Fibroblast of the aortic adventitia (primary cell): ENCODE data around the gene ACTC1. TPM values are rescaled to one million over a fixed set of nuclear protein-coding genes. Genes with fewer than 3 reads are reported as not detected.

ENCODE experiments used
- DNase-seq: peaks from one replicate; pipeline ENCODE4 v3.0.0-alpha.2; 2010; ENCODE audit warnings: low read depth
- H3K4me3 ChIP-seq: 2 replicates; pipeline ENCODE4 v1.5.1; 2011; ENCODE audit warnings: low read depth, mild to moderate bottlenecking, control low read depth, low read length, moderate library complexity
- total RNA-seq: library from RNA; depleted of rRNA; stranded (reverse); fragments of >200 nt; gene quantifications from 2 replicates; pipeline ENCODE4 v1.2.3, GENCODE V29; 2012; ENCODE audit warnings: low replicate concordance
- TF ChIP-seq, protein P1 (sequence below): IDR thresholded peaks from 2 replicates; pipeline ENCODE4 v1.5.1; 2011; ENCODE audit warnings: mild to moderate bottlenecking, low read length, control low read depth, inconsistent platforms; ENCODE audit not compliant: insufficient read depth

Gene ACTC1
- total RNA-seq, 1 donor: not detected

- no peak overlapping the region for H3K4me3 ChIP-seq
- no peak for DNase-seq
- TF ChIP-seq, protein P1, sequence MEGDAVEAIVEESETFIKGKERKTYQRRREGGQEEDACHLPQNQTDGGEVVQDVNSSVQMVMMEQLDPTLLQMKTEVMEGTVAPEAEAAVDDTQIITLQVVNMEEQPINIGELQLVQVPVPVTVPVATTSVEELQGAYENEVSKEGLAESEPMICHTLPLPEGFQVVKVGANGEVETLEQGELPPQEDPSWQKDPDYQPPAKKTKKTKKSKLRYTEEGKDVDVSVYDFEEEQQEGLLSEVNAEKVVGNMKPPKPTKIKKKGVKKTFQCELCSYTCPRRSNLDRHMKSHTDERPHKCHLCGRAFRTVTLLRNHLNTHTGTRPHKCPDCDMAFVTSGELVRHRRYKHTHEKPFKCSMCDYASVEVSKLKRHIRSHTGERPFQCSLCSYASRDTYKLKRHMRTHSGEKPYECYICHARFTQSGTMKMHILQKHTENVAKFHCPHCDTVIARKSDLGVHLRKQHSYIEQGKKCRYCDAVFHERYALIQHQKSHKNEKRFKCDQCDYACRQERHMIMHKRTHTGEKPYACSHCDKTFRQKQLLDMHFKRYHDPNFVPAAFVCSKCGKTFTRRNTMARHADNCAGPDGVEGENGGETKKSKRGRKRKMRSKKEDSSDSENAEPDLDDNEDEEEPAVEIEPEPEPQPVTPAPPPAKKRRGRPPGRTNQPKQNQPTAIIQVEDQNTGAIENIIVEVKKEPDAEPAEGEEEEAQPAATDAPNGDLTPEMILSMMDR: no peak
These were observed 18.7 kb downstream of the ACTC1 start for GRCh38 chr15:34776606-34777105.

DNA sequence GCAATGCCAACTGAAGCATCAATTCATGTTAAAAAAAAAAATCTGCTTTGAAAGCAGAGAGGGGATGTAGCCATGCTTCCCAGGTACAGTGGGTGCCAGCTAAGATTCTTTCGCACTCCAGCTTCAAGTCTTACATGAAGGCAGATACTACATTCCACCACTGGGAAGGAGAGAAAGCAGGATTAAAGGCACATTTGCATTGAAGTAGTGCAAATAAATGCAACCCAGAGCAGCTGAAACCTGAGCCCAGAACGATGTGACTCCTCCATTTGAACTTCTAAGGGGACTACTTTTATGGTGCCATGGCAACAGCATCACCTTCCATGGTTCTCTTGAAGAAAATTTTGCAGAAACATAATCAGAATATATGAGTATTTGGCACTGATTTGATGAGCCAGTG lies 21.4 kb downstream of the ACTC1 start:
- TF ChIP-seq, protein P1: no peak
- H3K4me3 ChIP-seq: no peak overlapping the region
- no peak for DNase-seq

DNA sequence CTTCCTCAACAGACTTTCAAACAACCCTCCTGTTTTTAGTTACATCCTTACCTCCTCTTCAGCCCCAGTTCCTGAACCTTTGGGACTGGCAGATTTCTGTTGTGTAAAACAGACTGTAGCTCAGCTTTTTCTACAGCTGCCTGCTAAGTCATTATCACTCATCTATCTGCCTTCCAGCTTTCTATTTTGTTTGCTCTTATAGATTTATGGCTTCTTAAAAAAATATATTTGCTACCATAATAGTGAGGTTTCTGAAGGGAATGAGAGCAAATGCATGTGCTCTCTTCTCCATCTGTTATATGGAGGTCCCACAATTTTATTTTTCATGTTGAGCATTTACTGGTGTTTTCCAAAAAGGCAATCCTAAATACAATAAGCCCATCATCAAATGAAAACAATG lies 22.3 kb downstream of the ACTC1 start:
- TF ChIP-seq, protein P1: no peak
- H3K4me3 ChIP-seq: no peak overlapping the region
- no peak for DNase-seq

DNA sequence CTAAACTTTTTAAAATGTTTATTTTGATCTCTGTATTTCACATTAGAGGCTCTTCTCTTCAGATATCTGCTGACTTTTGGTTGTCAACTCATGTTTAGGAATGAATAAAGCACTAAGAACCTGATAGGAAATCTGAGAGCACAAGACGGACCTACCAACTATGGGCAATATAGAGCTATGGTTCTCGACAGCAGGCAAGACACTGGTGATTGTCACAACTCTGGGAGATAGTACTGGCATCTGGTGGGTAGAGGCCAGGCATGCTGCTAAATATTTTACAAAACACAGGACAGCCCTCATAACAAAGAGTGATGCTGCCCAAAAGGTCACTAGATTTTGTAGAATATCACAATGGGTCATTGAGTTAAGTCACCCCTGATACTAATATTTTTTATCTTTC lies 23.0 kb downstream of the ACTC1 start:
- H3K4me3 ChIP-seq: no peak overlapping the region
- TF ChIP-seq, protein P1: no peak
- no peak for DNase-seq

DNA sequence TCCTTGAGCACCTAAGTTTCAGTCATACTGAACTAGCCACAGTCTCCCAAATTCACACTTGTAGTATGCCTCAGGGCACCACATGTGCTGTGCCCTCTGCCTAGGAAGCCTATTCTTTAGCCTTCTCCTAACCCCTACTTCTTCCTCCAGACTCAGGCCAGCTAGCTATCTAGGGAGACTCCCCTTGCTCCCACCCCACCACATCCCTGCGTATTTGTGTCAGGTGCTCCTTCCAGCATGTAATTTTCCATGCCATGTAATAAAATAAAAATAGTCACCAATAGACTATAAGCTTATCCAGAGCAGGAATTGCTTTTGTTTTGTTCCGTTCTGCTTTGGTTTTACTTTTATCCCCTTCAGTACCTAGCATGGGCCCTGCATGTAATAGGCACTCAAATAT lies 25.6 kb downstream of the ACTC1 start:
- TF ChIP-seq, protein P1: no peak
- DNase-seq: no peak
- H3K4me3 ChIP-seq: no peak overlapping the region

DNA sequence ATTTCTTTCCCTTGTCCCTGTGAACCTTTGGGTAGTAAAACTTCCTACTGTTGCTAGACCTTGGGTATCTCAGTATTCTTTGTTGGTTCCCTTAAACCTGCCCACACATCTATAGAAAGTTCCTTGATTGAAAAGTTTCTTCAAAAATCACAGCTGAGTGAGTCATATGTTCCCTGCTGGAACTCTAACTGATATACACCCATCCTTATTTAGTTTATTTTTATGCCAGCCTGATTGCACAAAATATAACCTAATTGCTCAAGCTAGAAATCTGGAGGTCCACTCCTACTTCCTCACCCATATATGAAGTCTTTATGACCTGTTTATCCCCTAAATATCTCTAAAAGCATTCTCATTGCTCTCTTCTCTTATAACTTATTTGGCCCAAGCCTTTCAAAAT lies 26.8 kb downstream of the ACTC1 start:
- DNase-seq: no peak
- no peak overlapping the region for H3K4me3 ChIP-seq
- TF ChIP-seq, protein P1: no peak

GRCh38 chr15:34765741-34766140 lies 29.6 kb downstream of the ACTC1 start:
- H3K4me3 ChIP-seq: no peak overlapping the region
- TF ChIP-seq, protein P1: no peak
- no peak for DNase-seq
